ENCODE results near the gene MTHFD1L.

- TF ChIP-seq TOX (CRISPR knock-in tag; IDR thresholded peaks at IDR 0.05; ENCODE audit: borderline replicate concordance) (no peak), ZFP30 (CRISPR knock-in tag; IDR thresholded peaks at IDR 0.05) (no peak), ISL1 (CRISPR knock-in tag; IDR thresholded peaks at IDR 0.05) (no peak), POU6F1 (CRISPR knock-in tag; IDR thresholded peaks at IDR 0.05; ENCODE audit: borderline replicate concordance, low read depth) (no peak), CREB5 (CRISPR knock-in tag; IDR thresholded peaks at IDR 0.05; ENCODE audit: low read depth) (no peak), ESRRG (CRISPR knock-in tag; IDR thresholded peaks at IDR 0.05) (no peak), RARB (CRISPR knock-in tag; IDR thresholded peaks at IDR 0.05) (no peak), PATZ1 (CRISPR knock-in tag; IDR thresholded peaks at IDR 0.05; ENCODE audit: borderline replicate concordance) (no peak)
Measured at GRCh38 chr6:150902142-150902776, 36.8 kb downstream of the MTHFD1L start.

Data from SK-N-SH treated with all-trans-retinoic acid at 6 μM for 48 hours (cell line).